ENCODE data around the gene ACTN2. TPM values are rescaled to one million over a fixed set of nuclear protein-coding genes. Genes with fewer than 3 reads are reported as not detected.

The ACTN2 gene
- total RNA-seq, 1 donor from 2014 or later = 0.52 TPM

- H3K4me1 Mint-ChIP-seq = no peaks in the 10 kb centered on the region
- no peaks in the 10 kb centered on the region for H3K4me1 ChIP-seq
- no peaks in the 10 kb centered on the region for H3K27me3 Mint-ChIP-seq (ENCODE audit: insufficient read depth, low read depth)
- H3K4me3 ChIP-seq = no peak overlapping the region
- H3K36me3 Mint-ChIP-seq = peaks cover 26% of the 10 kb centered on the region
- H3K9me3 ChIP-seq (ENCODE audit: low read depth) = no peaks in the 10 kb centered on the region
- no peak overlapping the region for H3K4me2 ChIP-seq
- H3K36me3 ChIP-seq = no peaks in the 10 kb centered on the region
- no peak overlapping the region for H3K9ac ChIP-seq
- no peak overlapping the region for H3K27ac Mint-ChIP-seq
- TF ChIP-seq CTCF (IDR thresholded peaks at IDR 0.05) (no peak), EZH2phosphoT487 (IDR thresholded peaks at IDR 0.05) (no peak), EZH2 (IDR thresholded peaks at IDR 0.05) (no peak)
- H2AFZ ChIP-seq (replicated peaks) = no peak overlapping the region
- H3K9me3 Mint-ChIP-seq = no peaks in the 10 kb centered on the region
- H4K20me1 ChIP-seq (ENCODE audit: low read depth) = no peaks in the 10 kb centered on the region
- no peak overlapping the region for H3K27ac ChIP-seq
- H3F3A ChIP-seq (ENCODE audit: low read depth) = no peaks in the 10 kb centered on the region
- no peaks in the 10 kb centered on the region for H3K27me3 ChIP-seq
- no peak overlapping the region for H3K4me3 Mint-ChIP-seq
- no peaks in the 10 kb centered on the region for H3K79me2 ChIP-seq (ENCODE audit: low read depth)
- DNase-seq (ENCODE audit: low spot score) = no peak
These were observed 123.7 kb downstream of the ACTN2 start for GRCh38 chr1:236810018-236810417.

- DNase-seq (ENCODE audit: low spot score) = no peak
- Histone ChIP-seq H3K27me3 (no peaks in the 10 kb centered on the region), H3K9me3 (ENCODE audit: low read depth) (no peaks in the 10 kb centered on the region), H2AFZ (replicated peaks) (no peak overlapping the region), H3K27ac (no peak overlapping the region), H3K4me2 (no peak overlapping the region), H4K20me1 (ENCODE audit: low read depth) (no peaks in the 10 kb centered on the region), H3K4me1 (no peaks in the 10 kb centered on the region), H3F3A (ENCODE audit: low read depth) (no peaks in the 10 kb centered on the region), H3K4me3 (no peak overlapping the region), H3K9ac (no peak overlapping the region), H3K79me2 (ENCODE audit: low read depth) (no peaks in the 10 kb centered on the region), H3K36me3 (no peaks in the 10 kb centered on the region)
- H3K36me3 Mint-ChIP-seq = peaks cover 23% of the 10 kb centered on the region
- no peaks in the 10 kb centered on the region for H3K4me1 Mint-ChIP-seq
- H3K4me3 Mint-ChIP-seq = no peak overlapping the region
- no peak for TF ChIP-seq CTCF (IDR thresholded peaks at IDR 0.05)
- no peak for TF ChIP-seq EZH2phosphoT487 (IDR thresholded peaks at IDR 0.05)
- TF ChIP-seq EZH2 (IDR thresholded peaks at IDR 0.05) = no peak
- no peaks in the 10 kb centered on the region for H3K27me3 Mint-ChIP-seq (ENCODE audit: insufficient read depth, low read depth)
- no peak overlapping the region for H3K27ac Mint-ChIP-seq
- no peaks in the 10 kb centered on the region for H3K9me3 Mint-ChIP-seq
These were observed 126.2 kb downstream of the ACTN2 start for GRCh38 chr1:236812334-236813030.

Other genes with a start within 250 kb of the ACTN2 start
- 17.4 and 28.1 TPM in 2 replicates for gene LGALS8, start 162.5 kb upstream of the ACTN2 start, total RNA-seq (ENCODE audit: low replicate concordance)
- gene HEATR1, start 82.0 kb upstream of the ACTN2 start, total RNA-seq (ENCODE audit: low replicate concordance) = 45.2 and 54.9 TPM in 2 replicates
- gene MTR, start 108.8 kb downstream of the ACTN2 start, total RNA-seq (ENCODE audit: low replicate concordance) = 19.7 and 27.3 TPM in 2 replicates

Data from neural progenitor cell (in vitro differentiated cells).